Measurements from ENCODE around the gene DNAJC17. TPM values are rescaled to one million over a fixed set of nuclear protein-coding genes. Genes with fewer than 3 reads are reported as not detected.
A peak's percentile ranks its signal among the peaks of the same experiment; 100 is the strongest.

Gene DNAJC17
- total and polyA plus RNA-seq, 3 experiments from 2014 or later, result 35.3 to 47.0 (median 46.5) TPM

- no peaks in the 10 kb centered on the region for H3K27me3 ChIP-seq (ENCODE audit: insufficient read depth, low read length, poor library complexity, severe bottlenecking)
- H3K27me3 Mint-ChIP-seq, result peaks cover 11% of the 10 kb centered on the region in 2 donors
- peaks cover 17% of the 10 kb centered on the region for H3K4me1 ChIP-seq (ENCODE audit: insufficient read depth, low read length)
- no peaks in the 10 kb centered on the region for H3K9me3 ChIP-seq (ENCODE audit: low read length)
- peaks cover 0 to 3% (median 0%) of the 10 kb centered on the region in 3 donors for H3K36me3 Mint-ChIP-seq
- no peak overlapping the region for H3K4me3 ChIP-seq (ENCODE audit: low read length)
- ChIA-PET POLR2A (no interaction called here), CTCF (interaction anchor here (8.2 kb wide), 1 partner anchor 11 kb away, joined by 64 read pairs; no protein-coding TSS in a partner anchor)
- peaks cover 5 to 26% (median 11%) of the 10 kb centered on the region in 3 donors for H3K4me1 Mint-ChIP-seq
- peak overlapping the region in 2 of 8 donors; percentile 36 to 91 for H3K27ac Mint-ChIP-seq
- peak overlapping the region; percentile 59 for H3K27ac ChIP-seq (ENCODE audit: low read depth, low read length)
- no peaks in the 10 kb centered on the region for H3K9me3 Mint-ChIP-seq
- DNase-seq, result no peak
- no peaks in the 10 kb centered on the region for H3K36me3 ChIP-seq (ENCODE audit: insufficient read depth, low read length)
- peak overlapping the region in 2 of 7 donors; percentile 25 to 71 for H3K4me3 Mint-ChIP-seq
These were observed 40.1 kb upstream of the DNAJC17 start for GRCh38 chr15:40847223-40847961.

GRCh38 chr15:40846841-40847222, 39.6 kb upstream of the DNAJC17 start:
- H3K36me3 ChIP-seq (ENCODE audit: insufficient read depth, low read length), result no peaks in the 10 kb centered on the region
- peaks cover 11 to 14% of the 10 kb centered on the region in 2 donors for H3K27me3 Mint-ChIP-seq
- H3K27ac Mint-ChIP-seq, result peak overlapping the region in 1 of 8 donors; percentile 91
- peaks cover 5 to 26% (median 11%) of the 10 kb centered on the region in 3 donors for H3K4me1 Mint-ChIP-seq
- H3K4me3 ChIP-seq (ENCODE audit: low read length), result no peak overlapping the region
- peaks cover 17% of the 10 kb centered on the region for H3K4me1 ChIP-seq (ENCODE audit: insufficient read depth, low read length)
- no peak for DNase-seq
- H3K36me3 Mint-ChIP-seq, result peaks cover 0 to 3% (median 0%) of the 10 kb centered on the region in 3 donors
- H3K9me3 Mint-ChIP-seq, result no peaks in the 10 kb centered on the region
- ChIA-PET POLR2A (no interaction called here), CTCF (interaction anchor here (8.2 kb wide), 1 partner anchor 11 kb away, joined by 64 read pairs; no protein-coding TSS in a partner anchor)
- H3K9me3 ChIP-seq (ENCODE audit: low read length), result no peaks in the 10 kb centered on the region
- no peak overlapping the region for H3K4me3 Mint-ChIP-seq
- peak overlapping the region; percentile 59 for H3K27ac ChIP-seq (ENCODE audit: low read depth, low read length)
- H3K27me3 ChIP-seq (ENCODE audit: insufficient read depth, low read length, poor library complexity, severe bottlenecking), result no peaks in the 10 kb centered on the region

- peak overlapping the region; percentile 37 to 90 (median 68) for H3K4me3 Mint-ChIP-seq
- no peaks in the 10 kb centered on the region for H3K9me3 Mint-ChIP-seq
- DNase-seq, result no peak
- peaks cover 5 to 26% (median 11%) of the 10 kb centered on the region in 3 donors for H3K4me1 Mint-ChIP-seq
- H3K9me3 ChIP-seq (ENCODE audit: low read length), result no peaks in the 10 kb centered on the region
- peaks cover 11 to 14% of the 10 kb centered on the region in 2 donors for H3K27me3 Mint-ChIP-seq
- no peaks in the 10 kb centered on the region for H3K36me3 ChIP-seq (ENCODE audit: insufficient read depth, low read length)
- H3K4me1 ChIP-seq (ENCODE audit: insufficient read depth, low read length), result peaks cover 17% of the 10 kb centered on the region
- ChIA-PET POLR2A (interaction anchor here (0.7 kb wide), 1 partner anchor 46 kb away, joined by 3 read pairs; no protein-coding TSS in a partner anchor), CTCF (interaction anchor here (8.2 kb wide), 1 partner anchor 13 kb away, joined by 64 read pairs; no protein-coding TSS in a partner anchor)
- no peak overlapping the region for H3K27ac ChIP-seq (ENCODE audit: low read depth, low read length)
- H3K27me3 ChIP-seq (ENCODE audit: insufficient read depth, low read length, poor library complexity, severe bottlenecking), result no peaks in the 10 kb centered on the region
- H3K27ac Mint-ChIP-seq, result peak overlapping the region in 1 of 8 donors; percentile 47
- no peak overlapping the region for H3K4me3 ChIP-seq (ENCODE audit: low read length)
- H3K36me3 Mint-ChIP-seq, result peaks cover 0 to 3% (median 0%) of the 10 kb centered on the region in 3 donors
These were observed 38.4 kb upstream of the DNAJC17 start for GRCh38 chr15:40845511-40846284.

GRCh38 chr15:40845036-40845435, 37.8 kb upstream of the DNAJC17 start:
- Mint-ChIP-seq H3K27ac (peak overlapping the region in 2 of 8 donors; percentile 75 to 87), H3K4me3 (peak overlapping the region; percentile 73 to 90 (median 83)), H3K9me3 (no peaks in the 10 kb centered on the region), H3K36me3 (peaks cover 0 to 3% (median 0%) of the 10 kb centered on the region in 3 donors), H3K27me3 (peaks cover 10 to 14% of the 10 kb centered on the region in 2 donors), H3K4me1 (peaks cover 5 to 26% (median 11%) of the 10 kb centered on the region in 3 donors)
- H3K4me1 ChIP-seq (ENCODE audit: insufficient read depth, low read length), result peaks cover 17% of the 10 kb centered on the region
- no peak overlapping the region for H3K27ac ChIP-seq (ENCODE audit: low read depth, low read length)
- ChIA-PET CTCF (interaction anchor here (1.7 to 8.2 kb wide), 2 partner anchors 13 to 28 kb away, joined by 6 to 64 read pairs; no protein-coding TSS in a partner anchor), POLR2A (interaction anchor here (0.7 kb wide), 2 partner anchors 47 to 53 kb away, joined by 3 read pairs; no protein-coding TSS in a partner anchor)
- DNase-seq, result no peak
- H3K4me3 ChIP-seq (ENCODE audit: low read length), result peak overlapping the region; percentile 60
- no peaks in the 10 kb centered on the region for H3K36me3 ChIP-seq (ENCODE audit: insufficient read depth, low read length)
- no peaks in the 10 kb centered on the region for H3K27me3 ChIP-seq (ENCODE audit: insufficient read depth, low read length, poor library complexity, severe bottlenecking)
- no peaks in the 10 kb centered on the region for H3K9me3 ChIP-seq (ENCODE audit: low read length)

- Histone ChIP-seq H3K4me3 (ENCODE audit: low read length) (peak overlapping the region; percentile 60), H3K27ac (ENCODE audit: low read depth, low read length) (no peak overlapping the region), H3K36me3 (ENCODE audit: insufficient read depth, low read length) (no peaks in the 10 kb centered on the region), H3K4me1 (ENCODE audit: insufficient read depth, low read length) (peaks cover 17% of the 10 kb centered on the region), H3K9me3 (ENCODE audit: low read length) (no peaks in the 10 kb centered on the region), H3K27me3 (ENCODE audit: insufficient read depth, low read length, poor library complexity, severe bottlenecking) (no peaks in the 10 kb centered on the region)
- H3K9me3 Mint-ChIP-seq, result no peaks in the 10 kb centered on the region
- ChIA-PET CTCF (interaction anchor here (1.7 to 8.2 kb wide), 2 partner anchors 14 to 29 kb away, joined by 6 to 64 read pairs; no protein-coding TSS in a partner anchor), POLR2A (interaction anchor here (0.7 kb wide), 1 partner anchor 53 kb away, joined by 3 read pairs; no protein-coding TSS in a partner anchor)
- peak overlapping the region in 2 of 8 donors; percentile 75 to 87 for H3K27ac Mint-ChIP-seq
- peaks cover 10 to 14% of the 10 kb centered on the region in 2 donors for H3K27me3 Mint-ChIP-seq
- peak in 2 of 5 donors; percentile 29 to 53 for DNase-seq
- peak overlapping the region; percentile 73 to 90 (median 83) for H3K4me3 Mint-ChIP-seq
- peaks cover 5 to 26% (median 11%) of the 10 kb centered on the region in 3 donors for H3K4me1 Mint-ChIP-seq
- peaks cover 0 to 3% (median 0%) of the 10 kb centered on the region in 3 donors for H3K36me3 Mint-ChIP-seq
These were observed 37.4 kb upstream of the DNAJC17 start for GRCh38 chr15:40844696-40845030.

GRCh38 chr15:40843885-40844695, 36.8 kb upstream of the DNAJC17 start, which contains the start of gene SPINT1:
SPINT1 (plus strand) TSS chr15:40844048; CDS start chr15:40844555, 507 bp downstream.
- Histone ChIP-seq H3K4me1 (ENCODE audit: insufficient read depth, low read length) (peaks cover 17% of the 10 kb centered on the region), H3K27me3 (ENCODE audit: insufficient read depth, low read length, poor library complexity, severe bottlenecking) (no peaks in the 10 kb centered on the region), H3K36me3 (ENCODE audit: insufficient read depth, low read length) (no peaks in the 10 kb centered on the region), H3K27ac (ENCODE audit: low read depth, low read length) (no peak within 1 kb of the TSS), H3K9me3 (ENCODE audit: low read length) (no peaks in the 10 kb centered on the region), H3K4me3 (ENCODE audit: low read length) (peak within 1 kb of the TSS; percentile 60)
- Mint-ChIP-seq H3K27ac (peak within 1 kb of the TSS in 3 of 8 donors; percentile 66 to 87 (median 75)), H3K27me3 (peaks cover 10 to 14% of the 10 kb centered on the region in 2 donors), H3K36me3 (peaks cover 0 to 3% (median 0%) of the 10 kb centered on the region in 3 donors), H3K4me3 (peak within 1 kb of the TSS; percentile 81 to 90 (median 83)), H3K4me1 (peaks cover 5 to 26% (median 11%) of the 10 kb centered on the region in 3 donors), H3K9me3 (no peaks in the 10 kb centered on the region)
- CTCF ChIA-PET, result interaction anchor here (1.0 to 8.2 kb wide), 3 partner anchors 14 to 48 kb away, joined by 3 to 64 read pairs (median 6); no protein-coding TSS in a partner anchor
- DNase-seq, result peak in 3 of 5 donors; percentile 6 to 21 (median 13)
- POLR2A ChIA-PET, result interaction anchor here (0.7 kb wide), 1 partner anchor 53 kb away, joined by 3 read pairs; no protein-coding TSS in a partner anchor

Measured in CD8-positive, alpha-beta memory T cell (primary cell).